GM12878 (cell line): ENCODE data around the gene PTBP3. TPM values are rescaled to one million over a fixed set of nuclear protein-coding genes. Genes with fewer than 3 reads are reported as not detected.
"Not testable (repeated sequence)": the region's sequence is repeated elsewhere in the genome, so short reads cannot be mapped to it uniquely, and the experiment has no call there.

Experiments used
- ATAC-seq: fragments of 200-7000 bp; cut with Tn5 transposase; 3 replicates; pipeline ENCODE4 v1.9.1; 2020; ENCODE audit warnings: mild to moderate bottlenecking, moderate library complexity
- BruUV-seq: library from RNA; stranded (reverse); fragments of 400-500 nt; replicated peaks from 2 replicates; lab custom pipeline; 2021; lab: Mats Ljungman, UMichigan
- CTCF ChIA-PET: fragments of 300-600 bp; sonication (Branson Sonifier 250); formaldehyde crosslinking; extraction: SDS; loops from one replicate; lab custom pipeline; 2021; ENCODE audit warnings: inconsistent platforms; lab: Yijun Ruan, JAX
- POLR2A ChIA-PET: fragments of 350-600 bp; formaldehyde crosslinking; extraction: SDS; loops from one replicate; lab custom pipeline; 2021; ENCODE audit warnings: inconsistent platforms; lab: Charles Lee
- RAD21 ChIA-PET: fragments of 300-600 bp; sonication (Branson Sonifier 250); formaldehyde crosslinking; loops from one replicate; lab custom pipeline; 2023; ENCODE audit warnings: antibody characterized with exemption; ENCODE audit not compliant: unreplicated experiment; lab: Charles Lee
- SMC1A ChIA-PET: fragments of 300-600 bp; sonication (Branson Sonifier 250); formaldehyde crosslinking; loops from one replicate; lab custom pipeline; 2023; ENCODE audit not compliant: unreplicated experiment, uncharacterized antibody; lab: Charles Lee
- DNase-seq: peaks from one replicate; pipeline ENCODE4 v3.0.0-alpha.2; 2011; ENCODE audit warnings: low read depth, low spot score
- FAIRE-seq: peaks from 3 replicates; lab custom pipeline; 2011; peaks lifted over from hg19 to GRCh38; lab: Jason Lieb, UNC
- H2AFZ ChIP-seq: 2 replicates; pipeline ENCODE4 v1.6.0; 2011; ENCODE audit warnings: low read depth, low read length, control low read depth; ENCODE audit not compliant: control insufficient read depth
- H3K27ac ChIP-seq: 2 replicates; pipeline ENCODE4 v1.5.1; 2011; ENCODE audit warnings: control low read depth; ENCODE audit not compliant: control insufficient read depth, insufficient read depth
- H3K27me3 ChIP-seq, 2 experiments: replicated peaks in 1 of 2; 2 replicates each; pipeline versions ENCODE4 v1.6.0 to v1.6.1; 2011; ENCODE audit warnings: low read length in 1 of 2; ENCODE audit not compliant: control insufficient read depth in 2 of 2, insufficient read depth in 2 of 2
- H3K36me3 ChIP-seq, 2 experiments: 2 replicates each; pipeline ENCODE4 v1.5.1; 2011; ENCODE audit warnings: low read length in 1 of 2; ENCODE audit not compliant: control insufficient read depth in 2 of 2, insufficient read depth in 2 of 2
- H3K4me1 ChIP-seq: 2 replicates; pipeline ENCODE4 v1.6.1; 2011; ENCODE audit warnings: mild to moderate bottlenecking, low read length, moderate library complexity, mixed read lengths; ENCODE audit not compliant: control insufficient read depth, insufficient read depth
- H3K4me2 ChIP-seq: 2 replicates; pipeline ENCODE4 v1.6.0; 2011; ENCODE audit warnings: control low read depth; ENCODE audit not compliant: control insufficient read depth, insufficient read depth
- H3K4me3 ChIP-seq: fragments of 200-600 bp; sonication (generic); 2 replicates; pipeline ENCODE4 v1.5.1; 2016
- H3K79me2 ChIP-seq: 2 replicates; pipeline ENCODE4 v1.6.0; 2011; ENCODE audit warnings: low read length; ENCODE audit not compliant: control insufficient read depth, insufficient read depth
- H3K9ac ChIP-seq: 2 replicates; pipeline ENCODE4 v1.8.0; 2011; ENCODE audit warnings: low read length, control low read depth, mixed read lengths; ENCODE audit not compliant: control insufficient read depth, insufficient read depth
- H3K9me3 ChIP-seq: replicated peaks from 3 replicates; pipeline ENCODE4 v1.5.1; 2011; ENCODE audit warnings: mild to moderate bottlenecking, low read length; ENCODE audit not compliant: control insufficient read depth, insufficient read depth
- H4K20me1 ChIP-seq: 2 replicates; pipeline ENCODE4 v1.6.0; 2011; ENCODE audit not compliant: control insufficient read depth, insufficient read depth
- E4F1 ChIP-seq: fragments of 450-650 bp; IDR thresholded peaks from 2 replicates; pipeline ENCODE4 v1.6.1; 2018; ENCODE audit warnings: borderline replicate concordance, mild to moderate bottlenecking; ENCODE audit not compliant: partially characterized antibody
- EP300 ChIP-seq, 2 experiments: fragments of 150-350 bp in 1 of 2; IDR thresholded peaks; 2 replicates each; pipeline ENCODE4 v1.6.1; 2011 to 2012; ENCODE audit warnings: low read depth in 2 of 2, low read length in 2 of 2, borderline replicate concordance in 1 of 2, improper control_type of control experiment in 1 of 2, inconsistent platforms in 1 of 2; ENCODE audit not compliant: control insufficient read depth in 1 of 2
- JUND ChIP-seq: IDR thresholded peaks from 2 replicates; pipeline ENCODE4 v1.6.1; 2012; ENCODE audit warnings: low read depth, mild to moderate bottlenecking, low read length, improper control_type of control experiment, moderate library complexity
- WGBS: methylation state at CpG from one replicate; pipeline ENCODE4 v1.1.6; 2016; ENCODE audit warnings: low lambda C conversion rate; ENCODE audit not compliant: insufficient replicate concordance, insufficient coverage; ENCODE audit errors: missing lambda C conversion rate; 5-methylcytosine and 5-hydroxymethylcytosine counted together
- in situ Hi-C: fragments of 300-500 bp; cut with MboI; formaldehyde crosslinking; loops from 9 replicates; pipeline ENCODE4 v1.14.3; 2018; ENCODE audit warnings: mixed read lengths
- intact Hi-C: fragments of 100-400 bp; cut with micrococcal nuclease; formaldehyde crosslinking; loops from one replicate; pipeline ENCODE4 v1.14.2; 2022; ENCODE audit not compliant: unreplicated experiment
- polyA plus RNA-seq, 11 experiments: library from polyadenylated mRNA; depleted of rRNA in 4 of 11; unstranded in 6 of 11; stranded (reverse) in 5 of 11; fragments of >200 nt; fragmentation: Nextera tagmentation in 4 of 11; fragmentation: Illumina TruSeq in 1 of 11; extraction: Ambion mirVana in 4 of 11; extraction: Trizol in 1 of 11; gene quantifications; 1 replicate in 1 of 11; 2 replicates in 10 of 11; pipeline versions ENCODE4 v1.2.1 to v1.2.3, GENCODE V29; 2011 to 2016; ENCODE audit warnings: inconsistent platforms in 2 of 11, missing spikeins in 2 of 11, low read depth in 1 of 11
- total RNA-seq, 4 experiments: library from RNA; depleted of rRNA in 3 of 4; stranded (reverse); fragments of >200 nt in 3 of 4; fragmentation: Illumina TruSeq in 1 of 4; extraction: Trizol in 1 of 4; gene quantifications; 2 replicates each; pipeline versions ENCODE4 v1.2.1 to v1.2.3, GENCODE V29; 2013 to 2021

PTBP3 gene
- total and polyA plus RNA-seq, 10 of the 15 experiments (the other 5 are each of a cell fraction or from before 2014, with no cell fraction given), result 12.5 to 104 (median 52.7) TPM

- no peak for TF ChIP-seq E4F1
- no peak for TF ChIP-seq JUND
- TF ChIP-seq EP300 (IDR thresholded peaks at IDR 0.05; ENCODE audit: borderline replicate concordance in 1 of 2, control insufficient read depth in 1 of 2, low read depth in 2 of 2, low read length in 2 of 2), result no peak
These were observed 139.7 kb downstream of the PTBP3 start (continued) for GRCh38 chr9:112193572-112194288.

GRCh38 chr9:112190320-112190719 lies 143.1 kb downstream of the PTBP3 start:
- DNase-seq, H3K79me2 ChIP-seq, ATAC-seq, in situ Hi-C loops, H4K20me1 ChIP-seq, H3K4me1 ChIP-seq, SMC1A ChIA-PET, H3K27ac ChIP-seq, H3K36me3 ChIP-seq, H3K4me2 ChIP-seq, FAIRE-seq, RAD21 ChIA-PET, POLR2A ChIA-PET, CTCF ChIA-PET, intact Hi-C loops, BruUV-seq, H3K27me3 ChIP-seq, H3K9me3 ChIP-seq, H3K4me3 ChIP-seq, H2AFZ ChIP-seq, H3K9ac ChIP-seq: not testable (repeated sequence)
- WGBS, result 100% methylated on average over 1 of the region's 1 CpG
